Superior temporal gyrus (tissue), 1 donor: ENCODE results near the gene CCNY.

Source experiments
- DNase-seq: peaks from one replicate; pipeline ENCODE4 v3.0.0-alpha.2; 2016; ENCODE audit errors: extremely low spot score

The CCNY gene

DNA sequence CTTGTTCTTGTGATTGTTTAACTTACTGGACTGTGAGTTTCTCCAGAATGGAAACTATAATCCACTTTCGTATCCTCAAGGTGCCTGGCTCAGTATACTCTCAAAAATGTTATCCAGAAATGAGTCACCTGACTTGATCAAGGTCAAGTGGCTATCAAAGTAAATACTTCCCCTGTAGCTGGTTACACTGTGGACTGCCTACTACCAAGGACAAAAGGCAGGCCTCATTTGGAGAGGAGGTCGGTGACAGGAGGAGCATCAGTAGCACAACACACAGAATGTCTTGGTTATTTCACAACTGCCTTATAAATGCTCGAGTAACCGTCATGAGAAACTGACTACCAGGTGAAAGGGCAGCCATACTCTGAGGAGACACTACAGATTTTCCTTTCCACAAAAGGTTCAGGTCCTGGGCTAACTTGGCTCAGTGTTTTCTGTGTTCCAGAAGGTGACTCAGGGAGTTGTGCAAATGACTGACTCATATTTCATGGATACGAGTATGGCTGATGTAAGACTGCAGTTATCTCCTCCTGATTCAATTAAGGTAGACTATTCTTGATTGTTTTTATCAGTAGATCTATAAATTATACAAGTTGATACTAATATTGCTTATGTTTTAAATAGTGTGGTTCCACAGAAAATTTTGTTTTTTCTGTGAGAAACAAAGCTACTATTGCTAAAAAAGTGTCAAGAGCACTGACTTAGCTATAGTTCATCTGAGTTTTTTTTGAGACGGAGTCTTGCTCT is 4.2 kb upstream of the CCNY start:
- no peak for DNase-seq

DNA sequence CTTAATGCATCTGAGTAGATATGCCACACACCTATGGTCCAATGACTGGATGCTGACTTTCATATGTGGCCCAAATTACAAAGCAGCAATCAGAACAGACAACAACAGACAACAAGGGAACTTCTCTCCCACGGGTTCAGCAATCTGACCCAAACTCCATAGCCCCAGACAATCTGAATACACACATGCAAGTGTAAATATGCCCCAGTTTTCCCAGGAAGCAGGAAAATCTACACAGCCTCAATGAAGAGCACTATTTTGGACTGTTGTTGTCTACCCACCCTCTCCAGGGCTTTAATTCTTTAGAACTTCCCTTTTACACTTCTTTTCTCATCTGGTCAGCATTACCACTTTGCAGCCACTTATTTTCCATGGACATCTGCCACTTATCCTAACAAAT is 2.0 kb upstream of the CCNY start:
- no peak for DNase-seq

DNA sequence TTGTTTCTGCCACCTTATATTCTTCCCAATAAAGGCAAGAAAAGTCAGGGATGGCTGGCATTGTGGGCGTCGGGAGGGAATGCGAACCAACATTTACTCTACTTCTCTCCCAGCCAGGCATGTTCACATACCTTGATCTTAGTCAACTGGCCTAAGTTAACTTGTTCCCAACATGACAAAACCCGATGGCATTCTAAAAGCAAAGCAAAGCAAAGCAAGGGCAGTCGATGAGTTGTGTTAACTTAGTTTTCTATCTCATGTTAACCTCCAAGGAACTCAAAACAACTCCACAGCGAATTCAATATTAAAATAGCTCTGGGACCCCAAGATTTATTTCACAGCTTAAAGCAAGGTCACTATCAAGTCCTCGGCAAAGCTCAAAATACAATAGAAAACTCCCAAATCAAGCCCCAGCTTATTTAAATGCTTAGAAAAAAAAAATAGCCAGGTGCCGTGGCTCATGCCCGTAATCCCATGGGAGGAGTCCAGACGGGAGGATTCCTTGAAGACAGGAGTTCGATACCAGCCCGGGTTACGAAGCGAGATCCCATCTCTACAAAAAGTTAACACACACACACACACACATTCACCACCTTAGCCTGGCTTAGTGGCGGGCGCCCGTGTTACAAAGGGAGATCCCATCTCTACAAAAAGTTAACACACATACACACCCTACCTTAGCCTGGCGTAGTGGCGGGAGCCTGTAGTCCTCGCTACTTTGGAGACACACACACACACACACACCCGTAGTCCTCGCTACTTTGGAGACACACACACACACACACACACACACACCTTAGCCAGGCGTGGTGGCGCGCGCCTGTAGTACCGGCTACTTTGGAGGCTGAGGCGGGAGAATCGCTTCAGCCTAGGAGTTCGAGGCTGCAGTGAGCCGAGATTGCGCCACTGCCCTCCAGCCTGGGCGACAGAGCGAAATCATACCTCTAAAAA is 901 bp upstream of the CCNY start:
- DNase-seq = no peak

- peak; percentile 46 for DNase-seq
These were observed 863 bp downstream of the CCNY start for GRCh38 chr10:35336921-35337823.

GRCh38 chr10:35339942-35340341 is 3.6 kb downstream of the CCNY start:
- DNase-seq = no peak

- DNase-seq = no peak
These were observed 4.7 kb downstream of the CCNY start for GRCh38 chr10:35340975-35341374.

DNA sequence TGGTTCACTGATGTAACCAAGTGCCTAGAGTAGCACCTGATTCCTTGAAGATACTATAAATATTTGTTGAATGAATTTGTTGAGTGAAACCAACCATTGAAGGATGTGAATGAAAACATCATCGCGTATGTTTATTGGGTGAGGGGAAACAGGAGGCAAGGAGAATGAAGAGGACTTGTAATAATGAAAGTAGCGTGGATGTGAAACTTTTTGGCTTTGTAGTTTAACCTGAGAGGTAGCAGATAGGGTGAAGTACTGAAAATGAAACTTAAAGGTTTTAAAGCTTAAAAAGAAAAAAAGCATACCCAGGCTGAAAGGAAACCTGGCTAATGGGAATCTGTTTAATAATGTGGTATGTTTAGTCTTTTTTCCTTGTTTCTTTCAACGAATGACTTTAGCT is 5.2 kb downstream of the CCNY start:
- no peak for DNase-seq

DNA sequence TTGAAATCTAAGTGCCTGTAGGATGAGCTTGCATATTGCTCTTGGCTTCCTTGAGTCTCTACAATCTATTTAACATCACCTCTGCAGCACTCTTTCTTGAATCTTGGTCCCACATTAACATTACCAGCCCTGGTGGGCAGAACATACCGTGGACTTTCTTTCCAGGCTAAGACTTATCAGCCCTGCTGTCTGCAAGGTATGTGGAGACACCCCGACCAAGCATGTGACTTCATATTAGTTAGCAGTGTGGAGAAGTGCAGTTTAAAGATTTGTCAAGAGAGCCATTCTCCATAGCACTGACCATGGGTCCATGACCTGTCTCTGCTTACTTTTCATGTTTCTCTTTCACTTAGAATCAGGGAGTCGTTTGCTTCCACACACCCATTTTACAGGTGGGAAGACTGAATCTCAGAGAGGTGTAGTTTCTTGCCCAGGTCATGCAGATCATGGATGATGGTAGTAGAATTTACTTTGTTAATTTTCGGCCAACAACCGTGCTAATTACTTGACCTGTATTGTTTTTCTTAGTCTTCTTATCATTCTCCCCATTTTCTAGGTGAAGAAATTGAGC is 6.0 kb downstream of the CCNY start:
- no peak for DNase-seq

DNA sequence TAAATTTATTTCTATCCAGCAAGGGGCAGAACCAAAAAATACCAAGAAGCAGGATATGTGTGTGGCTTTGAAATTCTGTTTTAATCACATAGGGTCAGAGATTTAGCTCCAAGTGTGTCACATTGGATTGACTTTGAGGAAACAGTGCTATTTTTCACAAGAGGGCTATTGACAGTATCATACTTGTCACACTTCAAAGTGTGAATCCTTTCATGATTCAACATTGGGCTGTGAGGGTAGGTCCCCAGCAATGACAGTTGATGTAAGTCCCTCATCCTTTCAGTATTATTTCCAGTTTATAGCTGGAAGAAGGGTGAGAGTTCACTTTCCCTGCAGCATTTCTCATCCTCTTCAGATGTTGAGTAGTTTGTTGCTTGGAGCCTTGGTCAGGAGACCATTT is 7.4 kb downstream of the CCNY start:
- DNase-seq = no peak

DNA sequence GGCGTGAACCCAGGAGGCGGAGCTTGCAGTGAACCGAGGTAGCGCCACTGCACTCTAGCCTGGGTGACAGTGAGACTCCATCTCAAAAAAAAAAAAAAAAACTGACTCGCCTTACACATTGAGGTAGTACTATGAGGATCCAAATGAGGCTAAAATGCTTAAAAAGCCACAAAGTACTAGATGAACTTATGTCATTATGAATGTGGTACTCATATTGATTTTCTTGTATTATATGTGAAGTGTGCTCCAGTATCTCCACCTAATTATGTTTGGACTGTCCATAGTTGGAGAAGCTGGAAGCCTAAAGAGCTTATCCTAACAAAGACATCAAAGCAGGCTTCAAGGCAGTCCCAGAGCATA is 9.1 kb downstream of the CCNY start:
- DNase-seq = no peak

DNA sequence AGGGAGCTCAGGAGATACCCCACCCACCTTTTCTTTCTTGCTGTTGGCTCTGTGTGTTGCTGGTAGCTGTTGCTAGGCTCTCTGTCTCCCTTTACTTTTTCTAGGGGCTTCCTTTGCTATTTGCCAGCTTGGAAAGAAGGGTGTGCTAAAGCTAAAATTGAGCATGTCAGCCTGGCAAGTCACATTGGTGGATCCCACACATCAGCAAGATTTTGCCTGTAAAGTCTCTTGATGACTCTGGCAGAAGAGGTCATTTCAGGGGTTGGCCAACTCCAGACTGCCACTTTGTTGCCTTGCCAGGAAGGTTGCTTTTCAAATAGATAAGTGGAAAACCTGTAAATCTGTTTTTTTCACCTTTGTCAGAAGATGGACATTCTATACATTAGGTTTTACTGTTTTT is 9.9 kb downstream of the CCNY start:
- peak; percentile 24 for DNase-seq

GRCh38 chr10:35347121-35347562 is 10.8 kb downstream of the CCNY start:
- DNase-seq = peak; percentile 91

GRCh38 chr10:35347899-35348608 is 11.7 kb downstream of the CCNY start:
- peak; percentile 57 for DNase-seq

GRCh38 chr10:35348609-35349388 is 12.5 kb downstream of the CCNY start:
- DNase-seq = peak; percentile 14

DNA sequence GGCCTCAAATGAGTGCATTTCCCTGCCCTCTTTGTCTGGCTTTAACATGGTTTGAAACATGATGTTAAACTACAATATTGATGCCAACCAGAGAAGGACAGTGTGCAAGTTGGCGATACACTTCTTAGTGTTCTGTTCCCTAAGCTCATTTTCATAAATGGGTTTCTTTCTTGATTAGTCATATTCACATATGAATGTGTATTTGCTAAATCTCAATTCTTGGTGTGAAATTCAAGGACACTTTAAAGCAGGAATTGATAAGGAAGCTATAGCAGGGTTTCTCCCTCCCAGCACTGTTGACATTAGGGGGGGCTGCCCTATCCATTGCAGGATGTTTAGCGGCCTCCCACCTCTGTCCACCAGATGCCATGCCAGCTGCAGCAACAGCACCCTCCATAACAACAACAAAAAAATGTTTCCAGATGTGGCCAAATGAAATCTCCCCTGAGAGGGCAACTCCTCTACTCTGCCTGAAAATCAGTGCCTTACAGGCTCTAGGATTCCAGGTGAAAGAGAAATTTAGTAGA is 13.1 kb downstream of the CCNY start:
- peak; percentile 49 for DNase-seq

DNA sequence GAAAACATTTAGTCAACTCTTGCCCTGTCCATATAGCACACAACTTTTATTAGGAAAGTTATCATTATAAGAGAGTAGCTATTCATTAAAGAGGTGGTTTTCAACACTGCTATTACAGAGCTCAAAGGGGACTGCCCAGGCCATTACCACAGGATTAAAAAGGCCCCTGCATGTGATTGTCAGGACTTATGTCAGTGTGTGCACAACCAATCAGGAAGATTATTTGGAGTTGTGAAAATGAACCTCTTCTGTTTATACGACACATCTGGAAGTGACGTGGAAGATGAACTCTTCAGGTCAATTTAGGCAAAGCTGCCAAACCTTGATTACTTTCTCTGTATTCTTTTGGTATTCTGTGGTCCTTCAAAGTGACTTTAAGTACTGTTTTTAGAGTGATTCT is 14.7 kb downstream of the CCNY start:
- no peak for DNase-seq

GRCh38 chr10:35352097-35352496 is 15.8 kb downstream of the CCNY start:
- no peak for DNase-seq

GRCh38 chr10:35352512-35352911 is 16.2 kb downstream of the CCNY start:
- DNase-seq = no peak

- DNase-seq = peak; percentile 39
These were observed 17.1 kb downstream of the CCNY start for GRCh38 chr10:35353395-35353794.

DNA sequence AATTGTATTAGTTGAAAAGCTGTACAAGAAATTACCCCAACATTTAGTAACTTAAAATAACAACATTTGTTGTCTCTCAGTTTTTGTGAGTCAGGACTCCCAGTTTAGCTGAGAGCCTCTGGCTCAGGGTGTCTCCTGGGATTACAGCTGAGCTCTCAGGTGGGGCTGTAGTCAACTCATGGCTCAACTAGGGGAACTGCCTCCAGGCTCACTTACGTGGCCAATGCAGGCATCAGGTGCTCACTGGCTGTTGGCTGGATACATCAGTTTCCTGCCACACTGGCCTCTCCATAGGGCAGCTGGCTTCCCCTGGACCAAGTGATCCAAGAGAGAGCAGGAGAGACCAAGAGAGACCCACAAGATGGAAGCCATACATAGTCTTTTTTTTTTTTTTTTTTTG is 17.5 kb downstream of the CCNY start:
- DNase-seq = no peak
